RKO (cell line): ENCODE measurements around the gene C6orf58.

Source experiments
- DNase-seq: peaks from one replicate; pipeline ENCODE4 v3.0.0-alpha.2; 2016; ENCODE audit warnings: low spot score

The C6orf58 gene

DNA sequence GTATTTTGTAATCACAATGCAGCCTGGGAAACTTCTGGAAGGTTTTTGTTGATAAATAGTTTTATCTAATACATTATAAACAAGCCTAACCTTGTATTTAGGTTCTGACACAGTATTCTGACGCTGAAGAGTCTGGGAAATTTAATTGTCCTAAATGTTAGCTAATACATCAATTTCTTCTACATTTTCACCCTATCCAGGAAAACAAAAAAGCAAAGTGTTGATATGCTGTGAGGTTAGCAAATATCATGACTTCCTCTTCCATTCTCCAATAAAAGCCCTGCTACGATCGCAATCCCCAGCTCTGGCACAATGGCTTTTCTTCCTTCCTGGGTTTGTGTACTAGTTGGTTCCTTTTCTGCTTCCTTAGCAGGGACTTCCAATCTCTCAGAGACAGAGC lies at the start of gene C6orf58:
TSS of gene C6orf58 (plus strand) at position 301 of the 400 bp plus-strand sequence. CDS start at position 313, 12 bp downstream.
- no peak for DNase-seq

DNA sequence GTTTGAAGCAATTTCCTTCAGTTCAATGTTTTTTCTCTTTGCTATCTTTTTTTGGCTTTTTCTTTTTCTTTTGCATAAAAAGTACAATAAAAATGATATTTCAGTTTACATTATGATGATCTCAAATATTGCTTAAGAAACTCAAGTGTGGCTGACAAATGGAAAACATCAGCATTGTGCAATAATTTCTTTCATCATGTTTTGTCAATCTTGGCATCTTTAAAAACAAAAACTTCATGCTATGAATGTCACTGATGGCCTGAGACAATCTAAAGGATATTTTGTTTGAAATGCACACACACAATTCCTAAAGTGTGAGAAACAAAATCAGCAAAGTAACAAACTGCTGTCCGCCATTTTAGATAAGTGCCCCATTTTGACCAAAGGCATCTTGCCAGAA lies 44.0 kb upstream of the C6orf58 start:
- DNase-seq, result no peak

DNA sequence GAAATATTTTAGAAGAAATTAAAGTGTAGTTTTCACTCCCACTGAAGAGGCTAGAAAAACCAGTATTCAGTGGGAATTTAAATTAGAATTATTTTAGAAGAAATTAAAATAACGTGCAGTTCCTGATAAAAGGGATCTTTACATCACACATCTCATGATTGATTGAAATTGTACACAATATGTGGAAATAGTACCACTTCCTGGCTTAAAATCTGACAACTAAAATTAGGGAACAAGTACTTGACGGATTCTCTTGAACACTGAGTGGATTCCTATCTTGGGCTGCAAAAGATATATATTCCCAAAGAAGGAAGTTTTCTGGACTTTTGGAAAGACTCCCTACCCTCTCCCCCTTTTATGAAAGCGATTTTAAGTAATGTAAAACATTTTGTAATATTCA lies 43.2 kb upstream of the C6orf58 start:
- DNase-seq, result no peak

DNA sequence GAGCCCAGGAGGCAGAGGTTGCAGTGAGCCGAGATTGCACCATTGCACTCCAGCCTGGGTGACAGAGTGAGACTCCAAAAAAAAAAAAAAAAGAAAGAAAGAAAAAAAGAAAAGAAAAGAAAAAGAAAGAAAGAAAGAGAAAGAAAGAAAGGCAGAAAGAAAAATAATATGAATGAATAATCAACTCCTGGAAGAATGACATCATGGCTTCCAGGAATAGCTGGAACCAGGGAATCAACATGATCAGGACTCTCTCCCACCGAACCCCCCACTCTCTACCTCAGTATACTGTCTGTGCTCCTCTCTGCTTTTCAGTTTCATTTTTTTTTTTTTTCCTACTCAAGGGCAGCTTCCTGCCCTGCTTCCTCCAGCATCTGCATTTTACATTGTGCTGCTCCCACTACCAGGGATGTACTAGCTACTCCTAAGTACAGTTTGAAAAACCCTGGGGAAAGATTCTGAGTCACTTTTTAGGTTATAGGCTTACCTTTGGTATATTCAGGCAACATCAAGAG lies 38.2 kb upstream of the C6orf58 start:
- no peak for DNase-seq

DNA sequence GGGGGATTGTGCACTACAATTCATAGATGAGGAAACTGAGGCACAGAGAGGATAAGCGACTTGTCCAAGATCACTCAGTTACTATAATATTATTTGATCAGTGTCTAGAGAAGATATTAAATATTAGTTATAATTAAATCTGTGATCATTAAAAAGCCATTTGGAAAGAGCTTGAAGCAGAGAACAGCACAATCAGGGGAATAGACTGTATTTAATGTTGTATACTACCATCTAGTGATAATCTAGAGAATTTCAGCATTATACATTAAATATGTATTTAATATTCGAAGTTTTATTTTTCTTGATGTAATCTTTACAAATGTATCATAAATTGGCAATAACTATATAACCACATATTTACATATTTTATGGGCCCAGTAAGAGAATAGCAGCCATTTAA lies 37.7 kb upstream of the C6orf58 start:
- DNase-seq, result peak; percentile 64

DNA sequence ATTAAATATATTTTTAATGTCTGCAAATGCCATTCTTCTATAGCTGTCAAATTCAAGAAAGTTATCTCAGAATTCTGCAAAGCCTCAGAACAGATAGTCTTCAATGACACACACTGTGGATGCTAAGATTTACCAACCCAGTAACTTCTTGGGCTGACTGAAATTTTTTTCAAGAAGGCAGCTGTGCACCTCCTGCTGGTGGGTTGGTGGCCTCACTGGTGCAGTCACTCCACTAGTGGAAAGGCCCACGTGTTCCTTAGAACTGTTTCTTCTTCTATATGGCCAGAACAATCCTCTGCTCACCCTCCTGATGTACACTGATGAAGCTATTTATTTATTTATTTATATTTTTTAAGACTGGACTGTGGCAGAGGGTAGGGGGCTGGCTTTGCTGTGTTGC lies 29.8 kb upstream of the C6orf58 start:
- peak; percentile 14 for DNase-seq

DNA sequence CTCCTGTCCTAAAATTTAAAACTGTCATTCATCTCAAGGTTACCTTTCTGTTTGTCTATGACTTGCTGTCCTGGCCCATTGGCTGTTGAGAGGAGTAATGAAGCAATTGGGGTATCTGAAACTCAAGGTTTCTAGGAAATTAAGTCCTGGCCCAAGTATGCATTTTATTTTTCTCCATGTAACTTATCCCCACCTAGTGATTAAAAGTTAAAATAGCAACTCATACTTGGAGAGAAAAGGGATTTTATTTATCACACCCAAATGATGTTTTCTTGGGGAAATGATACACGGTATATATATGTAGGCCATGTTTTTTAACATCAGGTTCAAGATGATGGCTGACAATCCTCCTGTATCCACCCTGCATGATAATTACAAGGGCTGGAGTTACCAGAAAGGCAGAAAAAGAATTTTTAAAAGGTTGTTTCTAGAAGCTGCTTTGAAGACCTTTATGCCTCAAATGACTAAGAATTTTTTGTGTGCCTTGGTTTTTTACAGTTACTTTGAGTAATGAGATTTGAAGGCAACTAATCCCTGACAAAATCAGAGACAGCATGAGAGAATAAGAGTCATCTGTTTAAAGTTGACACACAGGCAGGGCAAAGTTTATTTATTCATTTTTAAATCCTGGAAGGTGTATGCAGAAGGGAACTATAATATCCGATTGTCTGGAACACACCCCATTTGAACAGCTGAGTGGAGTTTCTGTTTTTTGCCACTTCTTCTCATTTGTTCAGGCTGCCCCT lies 28.9 kb upstream of the C6orf58 start:
- peak; percentile 47 for DNase-seq

DNA sequence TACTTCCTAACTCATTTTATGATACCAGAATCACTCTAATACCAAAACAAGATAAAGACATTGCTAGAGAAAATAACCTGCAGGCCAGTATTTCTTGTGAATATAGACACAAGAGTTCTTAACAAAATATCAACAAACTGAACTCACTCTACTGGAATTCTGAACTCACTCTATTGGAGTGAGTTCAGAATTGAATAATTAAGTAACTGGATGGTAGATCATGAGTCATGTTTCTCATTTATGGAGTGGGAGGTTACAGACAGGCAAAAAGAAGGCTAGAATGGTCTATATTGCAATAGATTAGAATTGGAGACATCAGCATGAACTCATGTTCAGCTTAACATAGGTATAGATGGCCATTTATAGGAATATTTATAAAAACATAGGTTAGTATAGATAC lies 26.6 kb upstream of the C6orf58 start:
- DNase-seq, result peak; percentile 19

DNA sequence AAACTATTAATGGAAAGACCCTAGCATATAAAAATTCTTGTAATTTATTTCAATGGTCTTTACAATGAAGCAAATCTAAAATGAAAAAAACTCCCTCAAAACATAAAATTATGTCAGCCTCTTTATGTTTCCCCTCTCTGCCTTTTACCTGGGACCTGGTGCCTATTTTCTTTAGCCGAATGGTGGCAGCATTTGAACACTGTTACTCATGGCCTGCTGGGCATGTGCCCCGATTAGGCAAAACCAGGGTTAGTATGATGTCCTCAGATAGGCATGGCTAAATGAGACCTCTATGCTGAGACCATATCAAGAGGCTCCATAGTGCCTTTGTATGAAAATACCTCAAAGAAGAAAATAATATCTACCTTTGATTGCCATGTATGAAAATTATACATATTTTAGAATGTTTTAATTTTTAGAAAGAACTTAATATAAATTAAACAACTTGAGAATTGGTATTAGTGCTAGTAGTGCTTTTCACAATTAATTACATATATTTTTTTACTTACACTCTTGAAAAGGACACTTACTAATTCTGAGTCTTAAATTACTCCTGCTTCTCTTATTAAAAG lies 22.5 kb upstream of the C6orf58 start:
- DNase-seq, result peak; percentile 71

DNA sequence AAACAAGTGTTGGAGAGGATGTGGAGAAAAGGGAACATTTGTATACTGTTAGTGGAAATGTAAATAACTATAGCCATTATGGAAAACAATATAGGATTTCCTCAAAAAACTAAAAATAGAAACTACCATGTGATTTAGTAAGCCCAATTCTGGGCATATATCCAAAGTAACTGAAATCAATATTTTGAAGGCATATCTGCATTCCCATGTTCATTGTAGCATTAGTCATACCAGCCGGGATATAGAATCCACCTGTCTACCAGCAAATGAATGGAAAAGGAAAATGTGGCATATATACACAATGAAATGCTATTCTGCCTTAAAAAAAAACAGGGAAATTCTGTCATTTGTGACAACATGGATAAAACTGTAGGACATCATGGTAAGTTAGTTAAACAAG lies 15.3 kb upstream of the C6orf58 start:
- DNase-seq, result no peak

DNA sequence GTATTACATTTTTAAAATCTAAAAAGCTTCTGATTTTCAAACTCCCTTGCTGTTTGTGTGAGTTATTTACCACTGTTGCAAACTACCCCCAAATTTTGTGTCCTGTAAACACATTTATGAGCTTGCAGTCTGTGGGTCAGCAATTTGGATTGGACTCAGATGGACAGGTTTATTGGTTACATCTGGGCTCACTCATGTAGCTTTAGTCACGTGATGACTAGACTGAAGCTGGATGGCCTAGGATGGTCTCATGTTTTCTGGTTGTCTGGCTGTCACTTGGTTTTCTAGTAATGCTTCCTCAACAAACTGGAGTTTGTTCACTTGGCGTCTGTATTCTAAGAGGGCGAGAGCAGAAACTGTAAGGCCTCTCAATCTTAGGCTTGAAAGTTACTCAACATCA lies 12.2 kb upstream of the C6orf58 start:
- DNase-seq, result no peak

DNA sequence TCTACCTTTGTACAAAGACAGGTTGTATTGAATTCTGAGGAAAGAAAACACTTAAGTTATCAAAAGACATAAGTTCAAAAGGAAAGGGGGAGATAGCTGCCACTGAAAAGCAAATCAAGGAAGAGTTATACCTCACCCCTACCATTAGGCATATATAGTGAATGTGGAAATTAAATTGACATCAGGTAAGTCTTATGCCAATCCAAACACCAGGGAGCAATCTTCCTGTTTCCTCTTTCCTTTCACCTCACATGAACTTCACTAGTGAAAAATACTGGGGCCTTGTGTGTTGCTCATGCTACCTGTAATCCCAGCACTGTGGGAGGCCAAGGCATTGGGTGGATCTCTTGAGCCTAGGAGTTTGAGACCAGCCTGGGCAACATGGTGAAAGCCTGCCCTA lies 10.9 kb upstream of the C6orf58 start:
- no peak for DNase-seq

DNA sequence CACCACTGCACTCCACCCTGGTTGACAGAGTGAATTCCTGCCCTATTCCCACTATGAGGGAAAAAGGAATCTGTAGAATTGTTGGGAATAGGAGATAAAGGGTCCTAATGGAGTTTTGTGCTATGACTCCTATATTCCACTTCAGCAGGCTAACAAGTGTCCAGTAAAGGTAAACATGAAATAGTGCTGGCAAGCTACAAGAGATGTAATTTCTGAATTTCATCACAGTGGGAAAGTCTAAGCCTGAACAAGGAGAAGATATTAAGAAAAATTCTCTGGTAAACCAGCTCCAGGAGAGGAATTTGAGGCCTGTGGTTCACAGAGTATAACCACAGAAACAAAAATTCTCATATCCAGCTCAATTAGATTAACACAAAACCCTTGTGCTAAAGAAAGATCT lies 10.3 kb upstream of the C6orf58 start:
- no peak for DNase-seq

DNA sequence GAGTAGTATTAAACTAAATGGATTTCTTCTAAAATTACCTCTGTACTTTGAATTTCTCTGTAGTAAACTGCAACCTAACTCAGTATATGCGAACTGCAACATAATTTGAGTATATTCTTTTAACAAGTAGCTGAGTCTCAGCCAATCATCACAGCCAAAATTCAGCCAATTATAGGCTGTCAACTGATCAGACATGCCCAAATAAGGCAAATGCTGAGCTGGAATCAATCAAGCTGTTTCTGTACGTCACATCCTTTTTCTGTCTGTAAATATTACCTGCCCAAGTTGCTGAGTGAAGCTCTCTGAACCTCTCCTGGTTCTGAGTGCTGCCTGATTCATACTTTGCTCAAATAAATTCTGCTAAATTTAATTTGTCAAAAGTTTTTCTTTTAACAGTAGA lies 9.5 kb upstream of the C6orf58 start:
- DNase-seq, result no peak

DNA sequence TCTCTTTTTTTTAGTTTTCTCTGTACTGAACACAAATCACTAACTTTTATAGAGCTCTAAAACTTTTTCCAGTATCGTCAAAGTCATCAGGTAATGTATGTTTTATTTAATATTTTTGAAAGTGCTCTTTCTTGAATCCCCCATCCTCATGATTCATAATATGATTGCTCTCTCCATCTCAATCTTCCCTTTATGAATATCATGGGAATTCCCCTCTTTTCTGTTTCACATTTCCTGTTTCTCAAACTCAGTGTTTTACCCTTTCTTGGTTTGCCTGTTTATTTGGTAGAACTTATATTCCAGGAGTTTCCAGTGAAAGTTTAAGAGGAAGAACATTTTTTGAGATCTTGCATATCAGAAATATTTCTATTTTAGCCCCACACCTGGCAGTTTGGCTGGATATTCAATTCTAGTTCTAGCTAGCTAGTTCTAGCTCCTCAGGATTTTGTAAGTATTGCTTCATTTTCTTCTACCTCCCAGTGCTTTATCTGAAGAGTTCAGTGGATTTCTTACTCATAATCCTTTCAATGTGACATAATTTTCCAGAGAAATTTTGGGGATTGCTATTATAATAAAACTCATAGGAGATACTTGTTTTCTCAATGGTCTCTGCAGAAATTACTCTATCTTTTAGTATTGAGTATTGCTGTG lies 6.1 kb upstream of the C6orf58 start:
- no peak for DNase-seq

DNA sequence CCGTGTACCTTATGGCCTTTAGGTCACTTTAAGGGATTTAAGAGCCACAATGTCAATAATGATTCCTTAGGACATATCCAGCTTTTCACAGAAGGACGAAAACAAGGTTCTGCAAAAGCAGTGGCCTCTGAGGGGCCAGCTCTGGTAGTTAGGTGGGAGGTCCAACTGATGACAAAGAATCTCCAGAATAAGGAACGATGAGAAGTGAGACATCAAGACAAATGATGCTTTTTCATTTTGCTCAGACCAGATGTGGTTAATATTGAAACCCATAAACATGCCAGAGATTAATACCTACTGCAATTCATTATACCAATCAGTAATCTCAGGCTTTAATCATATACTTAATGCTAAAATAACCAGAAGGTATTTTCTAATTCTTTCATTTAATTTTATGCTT lies 1.9 kb downstream of the C6orf58 start:
- DNase-seq, result no peak

DNA sequence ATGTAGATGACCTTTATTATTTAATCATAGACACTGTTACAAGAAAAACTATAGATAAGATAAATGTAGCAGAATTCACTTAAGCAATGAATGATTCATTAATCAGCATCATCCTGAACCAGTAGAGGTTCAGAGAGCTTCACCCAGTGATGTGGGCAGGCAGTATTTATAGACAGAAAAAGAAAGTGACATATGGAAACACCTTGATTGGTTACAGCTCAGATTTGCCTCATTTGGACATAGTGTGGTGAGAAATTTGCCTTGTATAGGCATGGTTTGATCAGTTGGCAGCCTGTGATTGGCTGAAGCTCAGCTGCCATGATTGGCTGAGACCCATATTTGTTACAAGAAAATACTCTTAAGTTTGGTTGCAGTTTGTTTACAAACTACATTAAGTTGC lies 4.6 kb downstream of the C6orf58 start:
- no peak for DNase-seq

DNA sequence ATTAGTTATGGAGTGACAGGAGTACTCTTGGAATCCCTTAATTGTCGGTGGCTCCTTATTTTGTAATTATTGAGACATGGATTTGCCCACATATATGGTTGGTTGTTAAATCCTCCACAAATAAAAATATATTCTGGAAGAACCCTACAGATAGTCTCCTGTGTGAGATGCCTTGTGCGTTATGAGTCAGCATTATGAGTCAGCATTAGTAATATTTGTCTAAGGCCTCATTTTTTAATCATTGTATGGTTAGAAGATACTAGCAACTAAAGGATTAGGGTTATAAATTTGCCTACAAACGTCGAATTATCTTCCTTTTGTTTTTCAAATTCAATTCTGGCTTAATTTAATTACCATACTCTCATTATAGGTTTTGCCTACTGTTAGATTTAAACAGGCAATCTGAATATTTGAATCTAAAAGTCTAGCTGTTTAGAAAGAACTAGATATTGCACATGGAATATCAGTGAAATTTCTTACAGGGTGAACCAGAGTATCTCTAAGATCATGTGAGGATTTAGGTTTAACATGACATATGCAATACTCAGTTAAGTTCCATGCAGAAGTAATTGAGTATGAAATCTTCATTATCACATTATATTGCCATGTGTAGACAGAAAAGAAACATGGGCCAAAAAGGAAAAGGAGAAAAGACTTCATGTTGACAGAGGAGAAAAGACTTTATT lies 5.9 kb downstream of the C6orf58 start:
- DNase-seq, result peak; percentile 84

DNA sequence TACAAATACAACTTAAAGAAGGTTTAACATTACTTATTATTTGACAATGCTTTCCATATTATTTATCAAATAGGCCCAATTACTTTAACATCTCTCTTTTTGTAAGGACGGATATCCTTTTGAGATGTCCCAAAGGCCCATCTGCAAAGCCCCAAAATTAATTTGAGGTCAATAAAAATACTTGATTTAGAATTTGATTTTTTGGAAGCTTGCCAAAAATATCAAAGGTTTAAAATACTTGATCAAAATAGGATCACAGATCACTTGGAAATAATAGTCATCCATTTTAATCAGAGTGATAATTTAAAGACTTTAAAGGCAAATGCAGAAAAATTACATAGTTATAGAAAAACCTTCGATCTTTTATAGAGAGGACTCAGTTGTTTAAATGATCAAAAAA lies 8.1 kb downstream of the C6orf58 start:
- no peak for DNase-seq

DNA sequence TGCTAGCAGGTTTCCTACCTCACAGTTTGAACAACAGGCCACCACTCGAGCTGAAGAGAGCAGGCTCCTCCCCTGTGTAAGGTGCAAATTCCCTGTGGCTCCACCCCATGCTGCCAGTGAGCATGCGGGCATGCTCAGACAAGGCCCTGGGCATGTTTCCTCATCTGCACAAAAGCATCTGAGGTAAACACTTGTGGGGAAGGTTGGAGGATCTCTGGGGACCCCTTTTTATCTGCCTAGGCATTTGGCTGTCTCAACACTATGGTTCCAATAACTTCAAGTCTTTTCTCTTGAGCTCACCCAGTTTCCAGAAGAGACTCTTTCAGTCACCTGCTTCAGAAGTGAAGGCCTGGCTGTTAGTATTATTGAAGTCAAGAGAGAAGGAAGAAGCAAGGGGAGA lies 9.4 kb downstream of the C6orf58 start:
- DNase-seq, result no peak

DNA sequence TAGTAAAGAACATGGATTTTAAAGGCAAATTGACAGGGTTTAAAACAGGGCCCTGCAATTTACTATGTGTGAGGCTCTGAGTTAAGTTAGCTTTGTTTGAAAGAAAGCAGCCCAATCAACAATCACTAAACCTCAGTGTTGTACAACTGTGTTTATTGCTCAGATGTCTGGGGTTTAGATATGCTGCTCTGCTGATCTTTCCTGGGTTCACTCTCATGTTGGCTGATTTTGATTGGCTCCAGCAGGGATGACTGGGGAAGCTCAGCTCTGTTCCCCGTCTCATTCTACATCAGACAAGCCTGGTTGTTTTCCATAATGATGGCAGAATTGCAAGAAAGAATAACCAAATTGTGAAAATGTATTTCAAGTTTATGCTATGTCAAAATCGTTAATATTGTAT lies 10.9 kb downstream of the C6orf58 start:
- no peak for DNase-seq

DNA sequence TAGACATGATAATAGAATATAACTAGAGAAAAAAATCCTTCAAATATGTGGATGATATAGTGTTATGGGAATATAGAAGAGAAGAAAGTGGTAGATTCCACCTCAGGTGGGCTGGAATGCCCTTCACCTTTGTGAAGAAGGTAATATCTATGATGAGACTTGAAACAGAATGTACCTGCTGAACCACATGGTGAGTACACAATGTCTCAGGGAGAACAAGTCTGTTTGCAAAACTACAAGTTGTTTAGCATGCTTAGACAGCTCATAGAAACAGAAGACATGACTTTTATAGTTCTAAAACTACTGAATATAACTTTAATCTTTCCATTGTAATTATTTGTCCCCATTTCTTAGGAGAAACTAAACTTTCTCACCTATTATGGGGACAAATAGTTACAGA lies 12.2 kb downstream of the C6orf58 start:
- no peak for DNase-seq

DNA sequence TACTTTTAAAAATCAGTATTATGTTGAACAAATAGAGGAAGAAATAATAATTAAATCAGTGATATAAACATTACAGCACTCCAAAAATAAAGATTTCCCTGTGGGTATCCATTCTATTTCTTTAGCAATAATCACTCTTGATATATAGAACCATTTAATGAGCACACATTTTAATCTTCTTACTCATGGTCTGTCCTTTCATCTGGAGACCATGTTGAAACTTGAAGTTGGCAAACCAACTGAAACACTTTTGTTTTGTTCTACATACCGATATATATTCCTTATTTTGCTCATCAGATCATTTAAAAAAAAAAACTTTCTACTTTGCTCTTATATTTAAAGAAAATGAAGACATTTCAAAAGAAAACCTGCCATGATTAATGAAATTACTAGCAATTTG lies 13.4 kb downstream of the C6orf58 start:
- DNase-seq, result no peak
